HEK293 (cell line): ENCODE measurements around the gene KREMEN2.

ENCODE experiments used
- BCL6B ChIP-seq: fragments of 450-650 bp; formaldehyde crosslinking; IDR thresholded peaks from 2 replicates; pipeline ENCODE4 v1.5.1; 2017; ENCODE audit warnings: missing biosample characterization, missing genetic modification characterization
- CTCF ChIP-seq: fragments of 450-650 bp; formaldehyde crosslinking; IDR thresholded peaks from 2 replicates; pipeline ENCODE4 v1.5.1; 2016; ENCODE audit warnings: missing biosample characterization, missing genetic modification characterization
- GLI2 ChIP-seq: fragments of 450-650 bp; formaldehyde crosslinking; IDR thresholded peaks from 2 replicates; pipeline ENCODE4; 2017; ENCODE audit warnings: missing biosample characterization, missing genetic modification characterization, low read depth, borderline replicate concordance
- SALL2 ChIP-seq: fragments of 450-650 bp; formaldehyde crosslinking; IDR thresholded peaks from 2 replicates; pipeline ENCODE4 v1.5.0; 2017; ENCODE audit warnings: missing biosample characterization, mild to moderate bottlenecking, missing genetic modification characterization, borderline replicate concordance
- ZBTB49 ChIP-seq: fragments of 450-650 bp; formaldehyde crosslinking; IDR thresholded peaks from 2 replicates; pipeline ENCODE4 v1.5.1; 2016; ENCODE audit warnings: missing biosample characterization, missing genetic modification characterization, low read depth
- ZNF10 ChIP-seq: fragments of 450-650 bp; formaldehyde crosslinking; IDR thresholded peaks from 2 replicates; pipeline ENCODE4 v1.5.1; 2017; ENCODE audit warnings: missing biosample characterization, missing genetic modification characterization
- ZNF148 ChIP-seq: fragments of 450-650 bp; formaldehyde crosslinking; IDR thresholded peaks from 2 replicates; pipeline ENCODE4 v1.5.0; 2017; ENCODE audit warnings: missing biosample characterization, missing genetic modification characterization, borderline replicate concordance
- ZNF155 ChIP-seq: fragments of 450-650 bp; formaldehyde crosslinking; IDR thresholded peaks from 2 replicates; pipeline ENCODE4 v1.5.1; 2016; ENCODE audit warnings: missing biosample characterization, missing genetic modification characterization
- ZNF221 ChIP-seq: fragments of 450-650 bp; formaldehyde crosslinking; IDR thresholded peaks from 2 replicates; pipeline ENCODE4 v1.5.1; 2017; ENCODE audit warnings: missing biosample characterization, missing genetic modification characterization, borderline replicate concordance
- ZNF223 ChIP-seq: fragments of 450-650 bp; formaldehyde crosslinking; IDR thresholded peaks from 2 replicates; pipeline ENCODE4 v1.5.1; 2016; ENCODE audit warnings: missing biosample characterization, missing genetic modification characterization
- ZNF248 ChIP-seq: fragments of 450-650 bp; formaldehyde crosslinking; IDR thresholded peaks from 2 replicates; pipeline ENCODE4 v1.5.1; 2017; ENCODE audit warnings: missing biosample characterization, missing genetic modification characterization
- ZNF280C ChIP-seq: fragments of 450-650 bp; formaldehyde crosslinking; IDR thresholded peaks from 2 replicates; pipeline ENCODE4 v1.5.1; 2016; ENCODE audit warnings: missing biosample characterization, missing genetic modification characterization
- ZNF501 ChIP-seq: fragments of 450-650 bp; formaldehyde crosslinking; IDR thresholded peaks from 2 replicates; pipeline ENCODE4 v1.5.1; 2016; ENCODE audit warnings: missing biosample characterization, missing genetic modification characterization
- ZNF518A ChIP-seq: fragments of 450-650 bp; formaldehyde crosslinking; conservative IDR thresholded peaks from 2 replicates; pipeline ENCODE4 v1.5.1; 2016; ENCODE audit warnings: low read depth, missing biosample characterization, missing genetic modification characterization
- ZNF530 ChIP-seq: fragments of 450-650 bp; formaldehyde crosslinking; IDR thresholded peaks from 2 replicates; pipeline ENCODE4 v1.5.1; 2016; ENCODE audit warnings: low read depth, missing biosample characterization, missing genetic modification characterization
- ZNF623 ChIP-seq: fragments of 450-650 bp; formaldehyde crosslinking; IDR thresholded peaks from 2 replicates; pipeline ENCODE4 v1.5.1; 2016; ENCODE audit warnings: missing biosample characterization, missing genetic modification characterization
- ZNF629 ChIP-seq: fragments of 450-650 bp; formaldehyde crosslinking; IDR thresholded peaks from 2 replicates; pipeline ENCODE4 v1.5.1; 2017; ENCODE audit warnings: missing biosample characterization, missing genetic modification characterization
- ZNF654 ChIP-seq: fragments of 450-650 bp; formaldehyde crosslinking; IDR thresholded peaks from 2 replicates; pipeline ENCODE4 v1.5.1; 2016; ENCODE audit warnings: low read depth, missing biosample characterization, missing genetic modification characterization
- ZNF660 ChIP-seq: fragments of 450-650 bp; IDR thresholded peaks from 2 replicates; pipeline ENCODE4 v1.5.1; 2018; ENCODE audit warnings: missing biosample characterization, mild to moderate bottlenecking, missing genetic modification characterization
- ZNF768 ChIP-seq: fragments of 450-650 bp; formaldehyde crosslinking; IDR thresholded peaks from 2 replicates; pipeline ENCODE4 v1.5.1; 2018; ENCODE audit warnings: missing biosample characterization, mild to moderate bottlenecking, missing genetic modification characterization
- ZNF791 ChIP-seq: fragments of 450-650 bp; formaldehyde crosslinking; IDR thresholded peaks from 2 replicates; pipeline ENCODE4 v1.5.1; 2016; ENCODE audit warnings: missing biosample characterization, missing genetic modification characterization
- ZSCAN18 ChIP-seq: fragments of 450-650 bp; formaldehyde crosslinking; IDR thresholded peaks from 2 replicates; pipeline ENCODE4 v1.5.1; 2016; ENCODE audit warnings: missing biosample characterization, missing genetic modification characterization

KREMEN2 gene

GRCh38 chr16:2963723-2964474 lies at the start of gene KREMEN2 (continued):
- TF ChIP-seq ZNF791 (tag by site-specific recombination) = no peak
- TF ChIP-seq SALL2 (tag by site-specific recombination) = no peak
- TF ChIP-seq ZNF518A = no peak
- TF ChIP-seq ZNF148 (tag by site-specific recombination) = no peak
- TF ChIP-seq ZNF10 = no peak
- TF ChIP-seq BCL6B (tag by site-specific recombination) = no peak
- TF ChIP-seq ZNF223 (tag by site-specific recombination) = no peak
- TF ChIP-seq ZSCAN18 (tag by site-specific recombination) = 0 out of 2 replicates have a peak, but pooled peaks have one; percentile 44
- TF ChIP-seq GLI2 (tag by site-specific recombination) = no peak
- TF ChIP-seq ZNF660 (tag by site-specific recombination) = no peak
- no peak for TF ChIP-seq ZNF155 (tag by site-specific recombination)
- no peak for TF ChIP-seq ZNF654 (tag by site-specific recombination)
- peak; percentile 62; the same call in 1 of the 2 replicates for TF ChIP-seq ZNF501 (tag by site-specific recombination)
- TF ChIP-seq ZNF221 = no peak
- TF ChIP-seq ZBTB49 (tag by site-specific recombination) = no peak
- no peak for TF ChIP-seq ZNF768 (tag by site-specific recombination)
- peak; percentile 41; the same call in 1 of the 2 replicates for TF ChIP-seq CTCF (tag by site-specific recombination)
- TF ChIP-seq ZNF280C (tag by site-specific recombination) = no peak
- TF ChIP-seq ZNF530 (tag by site-specific recombination) = no peak
- TF ChIP-seq ZNF248 (tag by site-specific recombination) = no peak
- peak; percentile 49 for TF ChIP-seq ZNF629 (tag by site-specific recombination)
- no peak for TF ChIP-seq ZNF623 (tag by site-specific recombination)
